PC-9 (cell line): ENCODE results near the gene MOB3B.

ENCODE experiments used
- CTCF ChIP-seq: fragments of 200-600 bp; sonication (generic); conservative IDR thresholded peaks from 2 replicates; pipeline ENCODE4 v1.6.1; 2017; ENCODE audit warnings: mixed run types, antibody characterized with exemption, mild to moderate bottlenecking, moderate library complexity
- EZH2 ChIP-seq: fragments of 200-600 bp; sonication (generic); IDR thresholded peaks from 2 replicates; pipeline ENCODE4 v1.8.0; 2017; ENCODE audit warnings: antibody characterized with exemption, low read depth

GRCh38 chr9:27279611-27280010, 250.0 kb downstream of the MOB3B start:
- TF ChIP-seq CTCF (no peak), EZH2 (no peak)
